ENCODE results near the gene CYP26C1. TPM values are rescaled to one million over a fixed set of nuclear protein-coding genes. Genes with fewer than 3 reads are reported as not detected.

The CYP26C1 gene
- total RNA-seq, 2 donors from 2014 or later, result not detected

DNA sequence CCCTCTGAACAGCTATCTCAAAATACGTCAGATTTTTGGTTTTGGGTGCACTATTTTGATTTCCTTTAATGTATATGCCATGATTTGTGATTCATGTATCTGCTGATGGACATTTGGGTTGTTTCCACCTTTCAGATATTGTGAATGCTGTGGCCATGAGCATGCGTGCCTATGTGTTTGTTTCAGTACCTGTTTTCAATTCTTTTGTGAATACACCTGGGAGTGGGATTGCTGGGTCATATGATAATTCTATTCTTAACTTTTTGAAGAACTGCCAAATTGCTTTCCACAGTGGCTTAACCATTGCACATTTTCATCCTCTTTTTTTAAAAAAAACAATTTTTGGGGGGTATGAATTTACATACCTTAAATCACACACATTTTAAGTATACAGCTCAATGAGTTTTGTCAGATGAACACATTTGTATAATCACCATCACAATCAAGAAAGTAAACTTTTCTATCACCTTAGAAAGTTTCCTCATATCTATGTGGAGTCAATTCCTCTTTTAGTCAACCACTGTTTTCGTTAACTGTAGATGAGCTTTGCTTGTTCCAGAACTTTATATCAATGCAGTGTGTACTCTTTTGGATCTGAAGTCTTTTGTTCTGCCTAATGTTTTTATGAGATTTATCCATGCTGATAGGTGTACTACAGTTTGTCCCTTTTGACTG, 50.0 kb downstream of the CYP26C1 start:
- H3K4me1 ChIP-seq, result no peaks in the 10 kb centered on the region
- TF ChIP-seq, protein P1, sequence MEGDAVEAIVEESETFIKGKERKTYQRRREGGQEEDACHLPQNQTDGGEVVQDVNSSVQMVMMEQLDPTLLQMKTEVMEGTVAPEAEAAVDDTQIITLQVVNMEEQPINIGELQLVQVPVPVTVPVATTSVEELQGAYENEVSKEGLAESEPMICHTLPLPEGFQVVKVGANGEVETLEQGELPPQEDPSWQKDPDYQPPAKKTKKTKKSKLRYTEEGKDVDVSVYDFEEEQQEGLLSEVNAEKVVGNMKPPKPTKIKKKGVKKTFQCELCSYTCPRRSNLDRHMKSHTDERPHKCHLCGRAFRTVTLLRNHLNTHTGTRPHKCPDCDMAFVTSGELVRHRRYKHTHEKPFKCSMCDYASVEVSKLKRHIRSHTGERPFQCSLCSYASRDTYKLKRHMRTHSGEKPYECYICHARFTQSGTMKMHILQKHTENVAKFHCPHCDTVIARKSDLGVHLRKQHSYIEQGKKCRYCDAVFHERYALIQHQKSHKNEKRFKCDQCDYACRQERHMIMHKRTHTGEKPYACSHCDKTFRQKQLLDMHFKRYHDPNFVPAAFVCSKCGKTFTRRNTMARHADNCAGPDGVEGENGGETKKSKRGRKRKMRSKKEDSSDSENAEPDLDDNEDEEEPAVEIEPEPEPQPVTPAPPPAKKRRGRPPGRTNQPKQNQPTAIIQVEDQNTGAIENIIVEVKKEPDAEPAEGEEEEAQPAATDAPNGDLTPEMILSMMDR (IDR thresholded peaks at IDR 0.05), result no peak
- no peak for DNase-seq
- no peaks in the 10 kb centered on the region for H3K27me3 ChIP-seq
- H3K27ac ChIP-seq, result no peak overlapping the region
- H3K9me3 ChIP-seq, result no peaks in the 10 kb centered on the region
- no peak overlapping the region for H3K9ac ChIP-seq (ENCODE audit: low read depth in 2 of 2, low read length in 2 of 2)
- H3K4me3 ChIP-seq, result no peak overlapping the region
- intact Hi-C loops (cut with DNase I), result loop anchor here (10.0 kb wide), 1 partner anchor 114 kb away; no protein-coding TSS in a partner anchor
- H3K36me3 ChIP-seq, result no peaks in the 10 kb centered on the region

DNA sequence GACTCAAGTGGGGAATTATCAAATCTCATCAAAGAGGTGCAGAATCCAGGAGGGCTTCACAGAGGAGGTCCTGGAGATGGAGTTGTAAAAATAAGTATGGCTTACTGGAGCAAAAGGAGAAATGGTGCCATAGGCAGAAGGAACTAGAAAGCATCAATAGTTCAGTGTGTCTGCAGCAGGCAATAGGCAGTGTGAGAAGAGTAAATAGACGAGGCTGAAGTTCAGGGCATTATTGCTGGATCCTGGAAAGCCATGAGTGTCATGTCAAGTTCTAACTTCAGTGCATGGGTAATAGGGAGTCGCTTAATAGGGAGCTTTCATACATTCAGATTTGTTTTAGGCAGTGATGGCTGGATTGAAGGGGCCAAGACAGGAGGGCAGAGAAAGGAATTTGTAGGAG, 52.4 kb downstream of the CYP26C1 start:
- H3K27me3 ChIP-seq, result no peaks in the 10 kb centered on the region
- no peak overlapping the region for H3K27ac ChIP-seq
- DNase-seq, result no peak
- intact Hi-C loops (cut with DNase I), result loop anchor here (10.0 kb wide), 1 partner anchor 112 kb away; no protein-coding TSS in a partner anchor
- H3K9ac ChIP-seq (ENCODE audit: low read depth in 2 of 2, low read length in 2 of 2), result no peak overlapping the region
- TF ChIP-seq, protein P1 (IDR thresholded peaks at IDR 0.05), result no peak
- no peaks in the 10 kb centered on the region for H3K9me3 ChIP-seq
- H3K4me3 ChIP-seq, result no peak overlapping the region
- no peaks in the 10 kb centered on the region for H3K4me1 ChIP-seq
- H3K36me3 ChIP-seq, result no peaks in the 10 kb centered on the region

- Histone ChIP-seq H3K27me3 (no peaks in the 10 kb centered on the region), H3K4me1 (no peaks in the 10 kb centered on the region), H3K4me3 (no peak overlapping the region), H3K9me3 (no peaks in the 10 kb centered on the region), H3K36me3 (no peaks in the 10 kb centered on the region), H3K9ac (ENCODE audit: low read depth in 2 of 2, low read length in 2 of 2) (no peak overlapping the region), H3K27ac (no peak overlapping the region)
- intact Hi-C loops (cut with DNase I), result loop anchor here (2.0 to 10.0 kb wide), 2 partner anchors 109 to 175 kb away; no protein-coding TSS in a partner anchor
- TF ChIP-seq, protein P1 (IDR thresholded peaks at IDR 0.05), result peak; percentile 34
- peak; percentile 86 for DNase-seq
Observed at GRCh38 chr10:93115661-93116383, 55.2 kb downstream of the CYP26C1 start.

Other genes with a start within 250 kb of the CYP26C1 start
- 10 to 100 TPM; 12.6 to 15.2 TPM for gene EXOC6, start 212.3 kb upstream of the CYP26C1 start, total RNA-seq
- gene CYP26A1, start 13.1 kb downstream of the CYP26C1 start, total RNA-seq, result not detected

All from colonic mucosa (tissue), 4 donors.